GM23338 (cell line): ENCODE data around the gene DNAAF8. TPM values are rescaled to one million over a fixed set of nuclear protein-coding genes. Genes with fewer than 3 reads are reported as not detected.

ENCODE experiments used
- ATAC-seq: fragments of 200-7000 bp; cut with Tn5 transposase; 3 replicates; pipeline ENCODE4 v1.9.1; 2020
- DNase-seq: peaks from one replicate; pipeline ENCODE4 v3.0.0-alpha.2; 2015; ENCODE audit warnings: low spot score
- H2AFZ ChIP-seq: fragments of 200-600 bp; sonication (generic); 2 replicates; pipeline ENCODE4 v1.8.0; 2016; ENCODE audit warnings: antibody characterized with exemption, mild to moderate bottlenecking, moderate library complexity
- H3F3A ChIP-seq: fragments of 200-600 bp; sonication (generic); replicated peaks from 2 replicates; pipeline ENCODE4 v1.8.0; 2017; ENCODE audit warnings: antibody characterized with exemption, mixed run types, low read depth
- H3K27ac ChIP-seq: fragments of 200-600 bp; sonication (generic); 2 replicates; pipeline ENCODE4 v1.6.1; 2016; ENCODE audit warnings: low read depth
- H3K27me3 ChIP-seq: fragments of 200-600 bp; sonication (generic); 2 replicates; pipeline ENCODE4 v1.8.0; 2016; ENCODE audit warnings: mild to moderate bottlenecking, mixed run types, moderate library complexity; ENCODE audit not compliant: insufficient read depth
- H3K36me3 ChIP-seq: fragments of 200-600 bp; sonication (generic); 2 replicates; pipeline ENCODE4 v1.8.0; 2016; ENCODE audit warnings: mild to moderate bottlenecking; ENCODE audit not compliant: insufficient read depth
- H3K4me1 ChIP-seq: fragments of 200-600 bp; sonication (generic); 2 replicates; pipeline ENCODE4 v1.8.0; 2016; ENCODE audit warnings: mild to moderate bottlenecking, moderate library complexity; ENCODE audit not compliant: insufficient read depth
- H3K4me2 ChIP-seq: fragments of 200-600 bp; sonication (generic); 2 replicates; pipeline ENCODE4 v1.7.1; 2017; ENCODE audit warnings: mixed run types
- H3K4me3 ChIP-seq: fragments of 200-600 bp; sonication (generic); 2 replicates; pipeline ENCODE4 v1.6.1; 2016; ENCODE audit warnings: mixed run types
- H3K79me2 ChIP-seq: fragments of 200-600 bp; sonication (generic); replicated peaks from 2 replicates; pipeline ENCODE4 v1.8.0; 2017; ENCODE audit warnings: mild to moderate bottlenecking; ENCODE audit not compliant: insufficient read depth
- H3K9me2 ChIP-seq: fragments of 200-600 bp; sonication (generic); 2 replicates; pipeline ENCODE4 v1.8.0; 2017; ENCODE audit not compliant: insufficient read depth
- H4K20me1 ChIP-seq: fragments of 200-600 bp; sonication (generic); replicated peaks from 2 replicates; pipeline ENCODE4 v1.8.0; 2017; ENCODE audit warnings: mild to moderate bottlenecking; ENCODE audit not compliant: insufficient read depth
- H3K27ac Mint-ChIP-seq: 2 replicates; pipeline ENCODE4 v1.8.0; 2020; ENCODE audit warnings: inconsistent platforms, mild to moderate bottlenecking, moderate library complexity, mixed read lengths
- H3K27me3 Mint-ChIP-seq: 3 replicates; pipeline ENCODE4 v1.8.0; 2022; ENCODE audit warnings: low read depth, mild to moderate bottlenecking, moderate library complexity, mixed read lengths, inconsistent platforms; ENCODE audit not compliant: insufficient read depth, poor library complexity
- H3K36me3 Mint-ChIP-seq: 3 replicates; pipeline ENCODE4 v1.8.0; 2021; ENCODE audit warnings: low read depth, mild to moderate bottlenecking, inconsistent platforms, moderate library complexity, mixed read lengths
- H3K4me1 Mint-ChIP-seq: 3 replicates; pipeline ENCODE4 v1.8.0; 2020; ENCODE audit warnings: mild to moderate bottlenecking, inconsistent platforms, mixed read lengths
- H3K4me3 Mint-ChIP-seq: 3 replicates; pipeline ENCODE4 v1.8.0; 2021; ENCODE audit warnings: moderate library complexity, mild to moderate bottlenecking, inconsistent platforms, mixed read lengths
- H3K9me3 Mint-ChIP-seq: 3 replicates; pipeline ENCODE4 v1.8.0; 2020; ENCODE audit warnings: moderate library complexity, mild to moderate bottlenecking, inconsistent platforms, mixed read lengths
- CTCF ChIP-seq, 2 experiments: fragments of 200-600 bp in 1 of 2; sonication (generic) in 1 of 2; conservative IDR thresholded peaks; 2 replicates each; pipeline versions ENCODE4 v1.5.1 to v1.6.1; 2016 to 2017; ENCODE audit warnings: antibody characterized with exemption in 2 of 2, low read depth in 2 of 2, mild to moderate bottlenecking in 2 of 2, moderate library complexity in 1 of 2
- ETS1 ChIP-seq: IDR thresholded peaks from 2 replicates; pipeline ENCODE4 v1.6.1; 2016; ENCODE audit warnings: antibody characterized with exemption
- EZH2 ChIP-seq: fragments of 200-600 bp; sonication (generic); IDR thresholded peaks from one replicate; pipeline ENCODE4 v1.8.0; 2017; ENCODE audit warnings: antibody characterized with exemption, mild to moderate bottlenecking, low read depth; ENCODE audit not compliant: unreplicated experiment
- EZH2phosphoT487 ChIP-seq: fragments of 200-600 bp; sonication (generic); IDR thresholded peaks from one replicate; pipeline ENCODE4 v1.8.1; 2018; ENCODE audit warnings: antibody characterized with exemption; ENCODE audit not compliant: unreplicated experiment
- JUNB ChIP-seq: IDR thresholded peaks from one replicate; pipeline ENCODE4 v1.6.1; 2016; ENCODE audit warnings: antibody characterized with exemption; ENCODE audit not compliant: unreplicated experiment
- POLR2AphosphoS5 ChIP-seq: IDR thresholded peaks from 2 replicates; pipeline ENCODE4 v1.6.1; 2016; ENCODE audit warnings: antibody characterized with exemption, low read depth
- STAT1 ChIP-seq: IDR thresholded peaks from one replicate; pipeline ENCODE4 v1.6.1; 2016; ENCODE audit warnings: antibody characterized with exemption; ENCODE audit not compliant: unreplicated experiment
- ZNF114 ChIP-seq: fragments of 250-450 bp; sonication (Bioruptor Pico); IDR thresholded peaks from 2 replicates; pipeline ENCODE4 v1.5.0; 2020; ENCODE audit warnings: mild to moderate bottlenecking, moderate library complexity
- ZNF462 ChIP-seq: fragments of 250-450 bp; sonication (Bioruptor Pico); IDR thresholded peaks from 2 replicates; pipeline ENCODE4 v1.5.0; 2020; ENCODE audit warnings: mild to moderate bottlenecking, moderate library complexity
- polyA plus RNA-seq: library from polyadenylated mRNA; unstranded; fragments of >200 nt; fragmentation: Nextera tagmentation; extraction: Ambion mirVana; gene quantifications from 2 replicates; pipeline ENCODE4 v1.2.1, GENCODE V29; 2016
- total RNA-seq: library from RNA; depleted of rRNA; stranded (reverse); fragments of >200 nt; shearing (Covaris generic); gene quantifications from 2 replicates; pipeline ENCODE4 v1.2.3, GENCODE V29; 2014

The DNAAF8 gene
- total and polyA plus RNA-seq, 2 experiments from 2014 or later = 0.34 to 1.3 TPM

- no peaks in the 10 kb centered on the region for H3K9me3 Mint-ChIP-seq
- peaks cover 12% of the 10 kb centered on the region; the same call in 1 of the 2 replicates for H3K4me1 ChIP-seq
- peaks cover 4% of the 10 kb centered on the region; the same call in 2 of the 3 replicates for H3K36me3 Mint-ChIP-seq
- peaks cover 12% of the 10 kb centered on the region for H3K4me1 Mint-ChIP-seq
- no peaks in the 10 kb centered on the region for H3K36me3 ChIP-seq
- H3K27me3 ChIP-seq = no peaks in the 10 kb centered on the region
- H3K9me2 ChIP-seq = no peaks in the 10 kb centered on the region
- no peak overlapping the region for H2AFZ ChIP-seq
- no peak overlapping the region for H3K27ac ChIP-seq
- no peak overlapping the region for H3K27ac Mint-ChIP-seq
- no peaks in the 10 kb centered on the region for H4K20me1 ChIP-seq
- H3K79me2 ChIP-seq = no peaks in the 10 kb centered on the region
- DNase-seq (no peak), ATAC-seq (no peak)
- no peak overlapping the region for H3K4me3 Mint-ChIP-seq
- H3K4me2 ChIP-seq = no peak overlapping the region
- peaks cover 5% of the 10 kb centered on the region for H3K27me3 Mint-ChIP-seq
- TF ChIP-seq ZNF462 (no peak), ZNF114 (CRISPR knock-in tag) (no peak), ETS1 (no peak), JUNB (no peak), EZH2 (no peak), POLR2AphosphoS5 (no peak), EZH2phosphoT487 (no peak), STAT1 (no peak), CTCF (conservative IDR thresholded peaks at IDR 0.05; ENCODE audit: low read depth in 2 of 2) (no peak)
- no peaks in the 10 kb centered on the region; the same call in 1 of the 2 replicates for H3F3A ChIP-seq
- no peak overlapping the region for H3K4me3 ChIP-seq
Observed at GRCh38 chr16:4790261-4790660, 55.9 kb downstream of the DNAAF8 start.
